ENCODE measurements around the gene ARPC5.

Gene ARPC5

DNA sequence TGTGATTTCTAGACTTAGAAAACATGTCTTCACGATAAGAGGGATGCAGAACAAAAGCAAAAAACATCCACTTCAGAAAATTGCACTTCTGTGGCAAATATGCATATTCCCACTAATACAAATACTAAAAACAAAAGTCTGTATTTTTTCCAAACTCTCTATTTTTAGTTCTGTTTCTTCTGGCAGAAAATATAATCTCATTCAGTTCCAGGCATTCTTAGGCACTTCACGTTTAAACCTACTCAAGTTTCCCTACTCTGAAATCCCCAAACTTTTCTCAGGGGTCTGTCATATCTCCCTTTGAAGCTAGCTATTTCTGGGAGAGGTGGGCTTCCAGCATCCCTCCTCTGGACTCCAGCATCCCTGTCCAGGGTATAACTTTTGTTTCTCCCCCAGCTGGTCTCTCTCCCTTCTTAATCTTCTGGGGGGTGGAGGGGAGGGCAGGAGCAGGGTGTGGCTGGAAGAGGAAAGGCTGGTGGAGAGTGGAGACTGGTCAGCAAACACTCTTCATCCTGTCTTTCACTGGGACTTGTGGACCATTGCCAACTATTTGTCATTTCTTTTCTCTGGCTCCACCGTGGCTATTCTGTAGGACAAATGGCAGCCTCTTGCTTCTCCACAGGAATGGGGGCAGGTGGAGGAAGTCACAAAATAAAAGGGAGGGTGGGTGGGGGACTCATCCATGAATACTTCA is 25.7 kb downstream of the ARPC5 start:
- peak in 1 of 2 experiments; percentile 11 for DNase-seq

DNA sequence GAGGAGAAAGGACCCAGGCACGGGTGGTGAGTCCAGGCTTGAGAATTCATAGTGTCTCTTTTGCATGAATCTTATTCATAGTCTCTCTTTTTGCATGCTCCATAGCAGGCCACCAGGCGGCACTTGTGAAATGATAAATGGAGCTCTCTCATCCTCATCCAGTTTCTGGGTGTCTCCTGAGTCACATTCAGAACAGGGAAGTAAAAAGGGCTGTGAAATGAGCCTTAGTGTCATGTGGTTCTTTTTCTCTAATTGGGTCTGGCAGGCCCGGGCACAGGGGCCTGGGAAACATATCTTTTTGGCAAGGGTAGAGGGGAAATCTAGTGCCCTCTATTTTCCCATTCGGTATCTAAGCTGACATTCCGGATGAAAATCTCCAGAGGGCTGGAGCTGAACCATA is 26.3 kb downstream of the ARPC5 start:
- DNase-seq = peak; percentile 6 to 38

DNA sequence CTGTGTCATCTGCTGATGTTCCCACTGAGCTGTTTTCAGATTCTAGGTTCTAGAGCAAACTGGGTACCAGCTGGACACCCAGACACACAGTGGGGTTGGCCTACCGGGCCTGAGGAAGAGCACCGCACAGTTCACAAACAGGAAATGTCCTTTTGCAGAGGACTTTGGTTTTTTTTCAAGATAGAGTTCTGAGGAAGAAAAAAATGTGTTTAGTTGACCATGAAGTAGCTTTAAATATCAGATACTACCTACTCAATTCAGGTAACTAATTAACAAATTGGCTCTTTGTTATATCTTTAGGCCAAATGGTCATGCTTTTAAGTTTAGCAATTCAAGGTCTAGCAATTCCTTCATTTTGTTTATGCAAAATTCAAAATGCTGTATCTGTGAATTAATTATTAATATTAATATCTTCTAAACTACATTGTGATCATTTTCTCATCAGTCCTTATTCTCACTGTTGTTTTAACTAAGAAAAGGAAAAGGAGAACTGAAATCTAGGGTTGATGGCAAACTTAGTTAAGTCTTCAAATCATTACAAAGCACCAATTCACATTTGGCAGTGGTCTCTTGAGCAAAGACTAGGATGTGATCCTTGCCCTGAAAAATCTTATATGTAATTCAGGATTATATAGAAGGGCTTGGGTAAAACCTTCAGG is 28.1 kb downstream of the ARPC5 start:
- no peak for DNase-seq

DNA sequence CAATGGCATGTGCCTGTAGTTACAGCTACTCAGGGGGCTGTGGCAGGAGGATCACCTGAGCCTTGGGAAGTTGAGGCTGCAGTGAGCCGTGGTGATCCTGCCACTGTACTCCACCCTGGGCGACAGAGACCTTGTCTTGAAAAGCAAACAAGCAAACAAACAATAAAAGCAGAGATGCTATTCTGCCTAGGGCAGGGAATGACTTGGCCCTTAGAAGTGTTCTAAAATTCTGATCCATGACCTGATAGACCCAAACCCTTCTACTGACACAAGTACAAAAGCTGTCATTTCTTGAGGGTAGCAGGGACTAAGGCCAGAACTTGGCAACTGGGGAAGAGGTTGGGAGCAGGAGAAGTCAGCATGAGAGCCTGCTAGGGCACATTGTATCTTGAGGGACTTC is 29.7 kb downstream of the ARPC5 start:
- DNase-seq = no peak

DNA sequence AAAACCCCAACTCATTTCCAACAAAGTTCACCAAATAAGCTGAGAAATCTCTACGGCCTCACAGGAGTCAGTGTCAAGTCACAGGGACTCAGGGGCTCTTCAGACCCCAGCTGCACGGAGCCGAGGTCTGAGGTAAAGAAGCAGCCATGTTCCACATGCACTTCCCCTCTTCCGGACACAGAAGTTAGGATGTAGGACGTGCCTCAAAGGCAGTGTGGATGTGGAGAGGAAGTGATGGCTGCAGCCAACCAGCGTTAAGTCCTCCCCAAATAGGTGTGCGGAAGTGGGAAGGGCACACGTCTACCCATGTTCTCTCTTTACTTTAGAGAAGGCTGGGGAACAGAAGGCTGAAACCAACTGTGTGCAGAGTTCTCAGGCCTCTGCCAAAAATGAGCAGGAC is 30.8 kb downstream of the ARPC5 start:
- DNase-seq = no peak

DNA sequence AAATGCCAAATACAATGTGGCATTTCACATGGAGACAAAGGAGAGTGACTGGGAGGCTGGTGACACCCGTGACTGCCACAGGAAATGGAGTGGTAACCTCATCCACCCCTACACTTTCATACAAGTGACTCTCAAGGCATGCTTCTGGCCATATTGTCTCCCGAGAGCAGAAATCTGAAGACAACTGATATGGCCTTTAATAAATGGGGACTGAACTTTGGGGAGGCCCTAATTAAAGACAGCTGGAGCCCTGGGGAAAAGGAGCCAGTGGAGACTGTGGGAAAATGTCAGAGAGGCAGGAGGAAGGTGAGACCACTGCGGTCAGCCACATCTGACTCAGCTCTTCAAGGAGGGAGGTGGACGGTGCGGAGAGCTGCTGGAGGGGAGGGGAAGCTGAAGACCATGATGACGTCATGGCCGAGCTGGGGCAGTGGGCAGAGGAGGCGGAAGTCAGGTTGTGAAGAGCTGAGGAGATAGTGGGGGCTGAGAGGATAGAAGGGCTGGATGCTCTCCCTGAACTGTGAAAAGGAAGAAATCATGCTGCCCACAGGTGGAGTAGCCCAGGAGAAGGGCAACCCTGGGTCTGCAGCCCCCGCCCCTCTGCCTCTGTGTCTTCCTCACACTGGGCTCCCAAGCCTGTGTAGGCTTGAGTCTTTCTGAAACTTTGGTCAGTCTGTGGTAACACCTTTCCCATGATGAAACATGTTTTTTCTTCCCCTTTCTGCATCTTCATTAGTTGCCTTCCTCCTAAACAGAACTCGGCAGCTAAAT is 31.4 kb downstream of the ARPC5 start:
- no peak for DNase-seq

DNA sequence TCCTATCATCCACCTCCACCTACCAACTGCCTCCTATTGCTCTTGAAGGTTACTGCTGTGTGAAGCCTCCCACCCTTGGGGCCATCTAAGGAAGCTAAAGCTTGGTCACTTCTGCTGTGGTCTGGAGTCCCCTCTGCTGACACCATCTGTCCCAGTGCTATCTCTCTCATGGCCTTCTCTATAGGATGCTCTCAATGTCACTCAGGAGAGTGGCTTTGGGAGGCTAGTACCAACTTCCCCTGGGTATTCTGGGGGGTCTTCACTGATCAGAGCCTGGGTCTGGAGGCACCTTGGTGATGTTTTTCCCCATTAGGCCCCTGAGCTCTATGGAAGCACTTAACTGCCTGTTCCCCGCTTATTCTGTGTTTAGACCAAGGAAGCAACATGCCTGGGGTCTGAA is 33.1 kb downstream of the ARPC5 start:
- no peak for DNase-seq

DNA sequence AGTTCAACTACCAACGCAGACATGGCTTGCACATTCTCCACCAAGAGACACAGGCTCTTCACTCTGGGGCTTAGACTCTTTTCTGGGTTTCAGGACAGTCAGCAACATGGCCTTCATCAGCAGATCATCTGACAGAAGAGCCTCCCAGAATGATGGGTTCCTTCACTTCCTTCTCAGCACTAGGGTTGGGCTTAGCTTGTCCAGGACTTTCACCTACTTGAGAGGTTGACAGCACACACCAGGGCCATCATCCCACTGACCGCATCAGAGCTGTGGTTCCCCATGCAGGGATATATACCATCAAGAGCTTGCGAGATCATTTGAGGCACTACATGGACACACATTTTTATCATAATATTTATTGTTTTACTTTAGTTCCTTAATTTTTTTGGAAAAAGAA is 34.9 kb downstream of the ARPC5 start:
- DNase-seq = no peak

DNA sequence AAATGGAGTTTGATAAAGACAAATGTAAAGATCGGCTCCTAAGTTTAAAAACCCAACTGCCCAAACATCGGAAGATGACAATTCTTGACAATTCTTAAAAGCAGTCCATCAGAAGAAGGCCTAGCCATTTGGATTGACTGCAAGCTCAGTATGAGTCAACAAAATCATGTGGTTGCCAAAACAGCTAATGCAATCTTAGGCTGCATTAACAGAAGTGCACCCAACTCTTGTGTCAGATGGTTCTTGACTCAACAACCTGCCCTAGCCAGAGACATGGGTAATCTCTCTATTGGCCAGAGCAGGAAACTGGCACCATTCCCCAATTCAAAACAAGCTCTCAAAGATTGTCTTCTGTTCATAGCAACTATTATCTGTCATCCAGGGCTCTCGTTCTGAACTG is 35.4 kb downstream of the ARPC5 start:
- DNase-seq = no peak

DNA sequence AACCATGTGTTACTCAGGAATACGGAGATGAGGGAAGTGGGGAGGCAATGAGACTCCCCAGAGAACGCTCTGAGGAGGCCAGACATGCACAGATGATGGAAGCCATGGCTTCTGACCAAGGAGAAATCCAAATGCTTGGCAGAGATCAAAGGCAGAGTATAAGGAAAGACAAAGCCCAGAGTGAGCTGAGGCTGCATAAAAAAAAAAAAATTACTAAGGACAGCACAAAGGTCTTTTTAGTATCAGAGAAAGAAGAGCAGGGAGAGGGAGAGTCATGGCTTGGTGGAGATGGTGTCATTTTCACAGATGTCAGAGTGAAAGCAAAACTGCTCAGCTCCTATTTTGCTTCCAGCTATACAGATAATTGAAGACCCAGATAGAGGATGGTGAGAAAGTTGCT is 37.2 kb downstream of the ARPC5 start:
- DNase-seq = no peak

DNA sequence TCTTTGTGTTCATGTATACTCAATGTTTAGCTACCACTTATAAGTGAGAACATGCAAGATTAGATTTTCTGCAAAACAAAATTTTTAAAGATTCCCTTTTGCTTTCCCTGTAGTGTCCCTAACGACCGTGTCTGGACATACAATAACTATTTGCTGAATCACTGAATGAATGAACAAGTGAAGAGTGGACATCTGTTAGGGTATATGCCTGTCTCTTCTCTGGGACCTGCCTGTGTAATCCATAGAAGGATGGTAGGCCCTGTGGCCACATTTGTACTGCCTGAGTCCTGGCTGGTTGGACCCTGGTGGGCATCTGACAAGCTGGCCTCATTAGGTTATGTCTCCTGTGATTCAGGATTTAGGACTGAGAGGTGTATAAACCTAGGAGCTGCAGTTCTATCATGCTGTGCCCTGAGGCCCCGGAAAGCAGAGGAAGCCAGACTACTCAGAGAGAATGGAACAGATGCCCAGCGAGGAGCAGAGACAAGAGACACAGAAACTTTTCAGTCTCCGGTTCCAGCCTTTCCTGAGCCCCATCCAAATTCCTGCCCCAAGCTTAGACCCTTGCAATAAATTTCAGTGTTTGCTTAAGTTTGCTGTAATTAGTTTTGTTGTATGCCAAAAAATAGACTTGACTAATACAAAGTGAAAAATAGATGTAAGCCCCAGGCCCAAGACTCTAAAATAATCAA is 37.8 kb downstream of the ARPC5 start:
- DNase-seq = no peak

DNA sequence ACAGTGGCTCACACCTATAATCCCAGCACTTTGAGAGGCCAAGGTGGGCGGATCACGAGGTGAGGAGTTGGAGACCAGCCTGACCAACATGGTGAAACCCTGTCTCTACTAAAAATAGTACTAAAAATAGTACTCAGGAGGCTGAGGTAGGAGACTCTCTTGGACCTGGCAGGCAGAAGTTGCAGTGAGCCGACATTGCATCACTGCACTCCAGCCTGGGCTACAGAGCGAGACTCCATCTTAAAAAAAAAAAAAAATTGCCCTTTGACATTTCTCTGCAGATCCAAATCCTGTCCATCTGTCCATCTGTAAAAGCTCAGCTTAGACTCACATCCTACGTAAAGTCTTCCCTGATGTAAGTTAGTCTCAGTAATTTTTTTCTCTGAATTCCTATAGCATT is 39.1 kb downstream of the ARPC5 start:
- DNase-seq = no peak

DNA sequence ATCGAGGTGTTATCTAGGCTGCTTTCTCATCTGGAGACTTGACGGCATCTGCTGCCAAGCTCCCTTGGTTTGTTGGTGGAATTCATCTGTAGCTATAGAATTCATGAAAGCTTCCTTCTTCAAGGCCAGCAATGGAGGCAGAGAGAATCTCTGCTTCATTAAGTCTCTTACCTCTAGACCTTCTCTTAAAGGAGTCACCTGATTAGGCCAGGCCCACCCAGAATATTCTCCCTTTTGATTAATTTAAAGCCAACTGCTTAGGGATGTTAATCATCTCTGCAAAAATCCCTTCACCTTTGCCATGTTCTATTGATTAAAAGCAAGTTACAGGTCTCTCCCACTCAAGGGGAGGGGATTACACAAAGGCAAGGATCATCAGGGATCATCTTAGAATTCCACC is 40.0 kb downstream of the ARPC5 start:
- DNase-seq = no peak

DNA sequence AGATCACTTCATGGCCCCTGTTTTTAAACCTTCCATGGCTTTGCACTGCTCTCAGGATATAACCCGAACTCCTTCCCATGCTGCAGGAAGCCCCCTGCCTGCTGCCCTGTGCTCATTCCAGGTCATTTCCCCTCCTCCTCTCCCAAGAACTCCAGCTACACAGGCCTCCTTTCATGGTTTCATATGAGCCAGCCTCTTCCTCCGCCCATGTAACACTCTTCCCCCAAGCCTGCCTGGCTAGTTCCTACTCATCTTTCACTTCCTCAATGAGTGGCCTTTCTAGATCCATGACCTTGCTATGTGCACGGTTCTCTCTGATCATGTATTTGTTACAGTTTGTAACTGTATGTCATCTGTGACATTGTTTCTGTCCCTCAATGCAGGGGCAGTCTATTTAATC is 42.2 kb downstream of the ARPC5 start:
- no peak for DNase-seq

DNA sequence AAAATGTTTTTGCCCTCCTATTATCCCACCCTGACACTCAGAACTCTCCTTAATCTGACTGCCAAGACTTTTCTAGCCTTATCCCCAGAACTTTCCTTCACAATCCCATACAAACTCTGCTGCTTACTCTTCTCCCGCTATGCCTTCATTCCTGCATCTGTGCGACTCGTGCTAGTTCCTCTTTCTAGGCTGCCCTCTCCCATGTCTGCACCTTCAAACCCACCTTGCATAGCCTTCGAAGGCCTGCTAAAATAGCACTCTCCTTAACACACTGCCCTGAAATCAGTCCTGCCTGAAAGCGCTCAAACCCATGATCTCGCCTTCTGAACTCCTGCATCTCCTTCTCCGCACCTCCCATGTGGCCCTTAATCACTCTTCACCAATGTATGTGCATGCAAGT is 42.9 kb downstream of the ARPC5 start:
- DNase-seq = no peak

DNA sequence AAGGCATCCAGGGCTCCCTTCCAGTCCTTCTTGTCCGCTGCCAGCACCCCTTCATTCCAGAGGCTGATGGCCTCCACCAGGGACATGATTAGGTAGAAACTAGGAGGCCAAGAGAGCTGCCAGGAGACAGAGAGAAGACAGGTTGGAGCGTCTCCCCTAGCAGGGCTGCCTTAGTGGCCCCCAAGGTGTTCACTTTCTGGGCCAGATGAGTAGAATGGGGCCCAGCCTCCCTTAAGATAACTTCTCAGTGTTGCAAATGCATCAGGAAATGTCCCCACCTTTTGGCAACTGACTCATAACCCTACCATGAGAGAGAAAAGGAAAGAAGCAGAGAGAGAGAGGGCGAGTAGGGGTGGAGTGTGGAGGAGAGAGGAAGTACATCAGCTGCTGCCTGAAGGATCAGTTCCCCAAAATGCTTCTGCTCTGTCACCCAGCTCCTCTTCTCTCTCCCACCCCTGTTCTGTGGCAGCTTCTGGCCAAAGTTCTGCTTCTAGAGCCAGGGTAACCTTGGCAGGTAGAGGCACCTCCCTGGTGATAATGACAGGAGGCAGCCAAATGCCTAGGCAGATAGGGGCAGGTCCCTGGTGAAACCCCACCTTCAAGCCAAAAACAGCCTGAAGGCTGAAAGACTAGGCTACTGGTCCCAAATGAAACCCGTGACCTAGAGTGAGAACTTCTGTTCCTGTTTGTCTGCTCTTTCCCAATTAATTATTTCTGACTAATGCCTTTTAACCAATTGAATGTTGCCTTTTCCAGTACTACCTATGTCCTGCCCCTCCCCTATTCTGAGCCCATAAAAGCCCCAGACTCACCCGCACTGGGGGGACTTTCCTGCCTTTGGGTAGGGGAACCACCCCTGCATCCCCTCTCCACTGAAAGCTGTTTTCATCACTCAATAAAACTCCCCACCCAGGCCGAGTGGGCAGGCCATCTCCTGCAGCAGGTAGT is 45.1 kb downstream of the ARPC5 start, which contains the start of gene NCF2:
NCF2 (minus strand) TSS at position 216 of the 948 bp plus-strand sequence; CDS start at position 86, 130 bp downstream.
- DNase-seq = no peak

DNA sequence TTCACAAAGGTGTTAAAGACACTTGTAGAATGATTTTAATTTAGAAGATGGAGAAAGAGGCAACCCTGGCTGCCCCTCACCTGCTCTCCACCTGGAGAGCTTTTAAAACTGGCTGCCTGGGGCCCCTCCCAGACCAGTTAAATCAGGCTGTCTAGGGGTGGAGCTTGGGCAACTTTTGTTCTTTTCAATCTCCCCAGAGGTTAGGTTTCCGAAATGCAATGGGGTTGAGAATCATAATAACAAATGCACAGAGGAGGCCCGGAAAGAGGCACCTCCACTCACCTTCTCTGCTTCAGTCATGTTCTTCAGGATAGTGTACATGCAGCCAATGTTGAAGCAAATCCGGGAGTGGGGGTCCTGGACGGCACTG is 45.7 kb downstream of the ARPC5 start:
- no peak for DNase-seq

DNA sequence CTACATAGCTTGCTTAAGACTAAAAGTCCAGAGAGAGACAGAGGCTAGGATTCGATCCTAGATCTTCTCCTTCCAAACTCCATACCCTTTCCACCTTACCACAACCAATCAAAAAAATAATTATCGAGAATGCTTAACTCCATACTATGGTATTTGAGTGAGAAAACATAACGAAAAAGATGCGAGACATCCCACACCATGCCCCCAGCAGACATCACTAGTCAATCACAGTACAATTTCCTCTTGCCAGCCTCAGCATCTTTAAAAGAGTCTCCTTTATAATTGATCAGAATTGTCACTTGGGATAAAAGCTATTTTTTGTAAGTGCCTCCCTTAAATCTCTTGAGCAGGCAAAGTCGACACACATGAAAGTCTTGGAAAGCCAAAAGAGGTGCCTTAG is 46.2 kb downstream of the ARPC5 start:
- DNase-seq = no peak

DNA sequence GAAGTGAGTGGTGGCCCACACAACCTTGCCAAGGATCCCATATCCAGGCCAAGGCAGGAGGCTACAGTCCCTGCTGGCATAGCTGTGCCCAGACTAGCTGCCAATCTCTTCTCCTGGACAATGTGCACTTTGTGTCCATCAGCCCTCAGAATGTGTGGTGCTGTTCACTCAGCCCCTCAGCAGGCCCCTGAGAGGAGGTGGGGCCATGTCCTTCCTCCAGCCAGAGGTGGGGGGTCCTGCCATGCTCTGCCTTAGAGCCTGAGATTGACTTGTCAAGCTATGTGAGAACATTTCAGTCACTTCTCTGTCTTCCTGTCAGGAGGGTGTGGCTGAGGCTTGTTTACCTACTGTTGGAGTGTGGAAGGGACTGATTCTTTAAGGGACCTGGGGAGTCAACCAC is 46.8 kb downstream of the ARPC5 start:
- DNase-seq = no peak

DNA sequence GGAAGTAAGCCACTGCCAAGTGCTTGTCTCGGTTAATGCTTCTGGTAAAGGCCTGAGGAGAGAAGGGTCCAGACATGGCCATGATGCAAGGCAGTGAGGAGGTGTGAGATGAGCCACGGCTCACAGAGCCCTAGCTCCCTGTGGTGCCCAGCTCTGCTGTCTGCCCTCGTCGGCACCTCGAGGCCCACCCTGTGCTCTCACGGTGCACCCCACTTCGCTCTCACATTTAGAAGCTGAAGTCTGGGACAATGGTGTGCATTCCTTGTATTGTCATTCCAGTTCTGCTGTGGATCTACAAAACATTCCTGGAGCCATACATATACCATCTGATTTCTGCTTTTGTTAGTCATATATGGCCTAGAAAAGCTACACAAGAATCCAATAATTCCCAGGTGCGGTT is 48.7 kb downstream of the ARPC5 start:
- DNase-seq = no peak

DNA sequence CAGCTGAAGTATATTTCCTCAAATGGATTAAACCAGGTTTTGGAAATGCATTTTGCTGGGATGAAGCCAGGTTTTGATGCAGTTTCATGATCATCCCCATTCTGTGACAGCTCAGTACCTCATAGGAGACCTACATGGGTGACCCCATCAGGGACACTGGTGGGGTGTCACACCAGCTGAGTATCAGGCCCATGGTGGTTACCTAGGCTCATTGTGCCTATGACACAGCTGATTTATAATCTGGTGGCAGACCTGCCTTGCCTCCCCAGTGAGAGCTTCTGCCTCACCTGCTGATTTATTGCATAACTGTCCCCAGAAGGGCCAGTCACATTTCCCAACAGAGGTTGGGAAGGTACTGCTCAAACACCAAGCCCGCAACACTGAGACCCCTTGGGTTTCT is 49.1 kb downstream of the ARPC5 start:
- DNase-seq = no peak

DNA sequence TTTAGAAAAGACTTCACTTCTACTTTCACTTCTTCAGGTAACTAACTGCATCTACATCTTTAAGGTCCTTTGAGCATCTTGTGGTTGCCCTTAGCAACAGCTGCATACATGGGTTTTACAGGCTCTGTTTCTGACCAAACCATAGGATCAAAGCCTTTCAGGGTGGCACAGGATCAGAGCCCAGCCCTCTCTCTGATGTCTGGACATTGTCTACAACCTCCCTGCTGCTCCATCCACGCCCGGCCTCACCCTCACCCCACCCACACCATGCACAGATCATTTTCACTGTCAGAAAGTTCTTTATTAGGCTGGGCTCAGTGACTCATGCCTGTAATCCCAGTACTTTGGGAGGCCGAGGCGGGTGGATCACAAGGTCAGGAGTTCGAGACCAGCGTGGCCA is 50.5 kb downstream of the ARPC5 start:
- no peak for DNase-seq

Data from SHP77 (cell line).